SK-N-SH (cell line): Measurements from ENCODE around the gene DNAH14. TPM values are rescaled to one million over a fixed set of nuclear protein-coding genes. Genes with fewer than 3 reads are reported as not detected.

Experiments
- CTCF ChIA-PET: fragments of 300-600, 350-600 bp; formaldehyde crosslinking; extraction: SDS; loops from one replicate; lab custom pipeline; 2021; lab: Yijun Ruan, JAX
- POLR2A ChIA-PET: fragments of 350-600 bp; sonication (Branson Sonifier 250); formaldehyde crosslinking; extraction: SDS; loops from one replicate; lab custom pipeline; 2020; ENCODE audit warnings: antibody characterized with exemption, inconsistent platforms; lab: Yijun Ruan, JAX
- DNase-seq: peaks from one replicate; pipeline ENCODE4 v3.0.0; 2012
- H2AFZ ChIP-seq: fragments of 200-600 bp; sonication (generic); 2 replicates; pipeline ENCODE4 v1.8.1; 2016; ENCODE audit warnings: antibody characterized with exemption, mild to moderate bottlenecking, low read depth
- H3F3A ChIP-seq: fragments of 200-600 bp; sonication (generic); replicated peaks from 2 replicates; pipeline ENCODE3; 2016; ENCODE audit warnings: antibody characterized with exemption, mild to moderate bottlenecking; ENCODE audit not compliant: insufficient read depth
- H3K27ac ChIP-seq, 2 experiments: fragments of 200-500 bp in 1 of 2; fragments of 200-600 bp in 1 of 2; sonication (Bioruptor generic) in 1 of 2; sonication (generic), shearing (Covaris generic) in 1 of 2; 2 replicates each; pipeline versions ENCODE4 v1.5.1 to v1.6.1; 2014 to 2016; ENCODE audit warnings: low read depth in 2 of 2, inconsistent platforms in 1 of 2, low read length in 1 of 2, mild to moderate bottlenecking in 1 of 2, mixed read lengths in 1 of 2
- H3K27me3 ChIP-seq: fragments of 200-600 bp; sonication (generic), shearing (Covaris generic); 2 replicates; pipeline ENCODE4 v1.6.1; 2016; ENCODE audit warnings: mixed run types; ENCODE audit not compliant: insufficient read depth
- H3K36me3 ChIP-seq, 2 experiments: fragments of 200-500 bp in 1 of 2; fragments of 200-600 bp in 1 of 2; sonication (Bioruptor generic) in 1 of 2; sonication (generic) in 1 of 2; replicated peaks in 1 of 2; 2 replicates each; pipeline versions ENCODE3 to v1.5.1; 2014 to 2016; ENCODE audit warnings: low read length in 1 of 2, mild to moderate bottlenecking in 1 of 2; ENCODE audit not compliant: insufficient read depth in 2 of 2, control insufficient read depth in 1 of 2
- H3K4me1 ChIP-seq, 2 experiments: fragments of 200-500 bp in 1 of 2; fragments of 200-600 bp in 1 of 2; sonication (Bioruptor generic) in 1 of 2; sonication (generic), shearing (Covaris generic) in 1 of 2; 2 replicates each; pipeline versions ENCODE4 v1.5.1 to v1.6.1; 2014 to 2016; ENCODE audit warnings: low read depth in 1 of 2, low read length in 1 of 2, mixed run types in 1 of 2; ENCODE audit not compliant: insufficient read depth in 2 of 2, control insufficient read depth in 1 of 2
- H3K4me2 ChIP-seq: fragments of 200-600 bp; sonication (generic), shearing (Covaris generic); 2 replicates; pipeline ENCODE4 v1.6.1; 2017; ENCODE audit warnings: mixed run types
- H3K4me3 ChIP-seq, 2 experiments: fragments of 200-500 bp in 1 of 2; fragments of 200-600 bp in 1 of 2; sonication (Bioruptor generic) in 1 of 2; sonication (generic), shearing (Covaris generic) in 1 of 2; 2 replicates each; pipeline versions ENCODE4 v1.5.1 to v1.8.1; 2014 to 2016; ENCODE audit warnings: low read depth in 2 of 2, inconsistent platforms in 1 of 2, low read length in 1 of 2, mild to moderate bottlenecking in 1 of 2, mixed read lengths in 1 of 2, moderate library complexity in 1 of 2
- H3K79me2 ChIP-seq: fragments of 200-600 bp; sonication (generic); 2 replicates; pipeline ENCODE4 v1.8.1; 2017; ENCODE audit warnings: mild to moderate bottlenecking; ENCODE audit not compliant: insufficient read depth
- H3K9ac ChIP-seq: fragments of 200-600 bp; sonication (generic); 2 replicates; pipeline ENCODE4 v1.6.1; 2017; ENCODE audit warnings: mixed run types
- H3K9me2 ChIP-seq: fragments of 200-600 bp; sonication (generic); 2 replicates; pipeline ENCODE4 v1.6.1; 2017; ENCODE audit warnings: mixed run types
- H3K9me3 ChIP-seq: fragments of 200-600 bp; sonication (generic); 2 replicates; pipeline ENCODE4 v1.6.1; 2017; ENCODE audit warnings: mixed run types, mild to moderate bottlenecking, moderate library complexity
- H4K20me1 ChIP-seq: fragments of 200-600 bp; sonication (generic); 2 replicates; pipeline ENCODE4 v1.6.1; 2017; ENCODE audit warnings: mild to moderate bottlenecking, mixed run types; ENCODE audit not compliant: insufficient read depth
- ELF1 ChIP-seq: IDR thresholded peaks from 2 replicates; pipeline ENCODE4 v1.4.0; 2012
- EZH2phosphoT487 ChIP-seq: fragments of 200-600 bp; sonication (generic); IDR thresholded peaks from 2 replicates; pipeline ENCODE4 v1.6.1; 2017; ENCODE audit warnings: low read depth, mixed run types, mild to moderate bottlenecking, antibody characterized with exemption, moderate library complexity, borderline replicate concordance
- FOSL2 ChIP-seq: IDR thresholded peaks from 2 replicates; pipeline ENCODE4 v1.4.0; 2012; ENCODE audit warnings: low read depth, mild to moderate bottlenecking, moderate library complexity, borderline replicate concordance
- FOXJ3 ChIP-seq: sonication (generic); formaldehyde crosslinking; IDR thresholded peaks from 2 replicates; pipeline ENCODE4 v1.5.1; 2020; ENCODE audit warnings: mild to moderate bottlenecking, missing genetic modification reagents
- FOXM1 ChIP-seq: IDR thresholded peaks from 2 replicates; pipeline ENCODE4 v1.4.0; 2012; ENCODE audit warnings: low read depth, mild to moderate bottlenecking
- GABPA ChIP-seq: IDR thresholded peaks from 2 replicates; pipeline ENCODE4 v1.4.0; 2012; ENCODE audit warnings: low read depth, mild to moderate bottlenecking
- IRF3 ChIP-seq: fragments of 150-350 bp; IDR thresholded peaks from 2 replicates; pipeline ENCODE4 v1.6.1; 2016; ENCODE audit warnings: mild to moderate bottlenecking, low read depth, low read length
- JUND ChIP-seq: IDR thresholded peaks from 2 replicates; pipeline ENCODE4 v1.4.0; 2012
- MAX ChIP-seq: IDR thresholded peaks from 2 replicates; pipeline ENCODE4 v1.4.0; 2012; ENCODE audit warnings: low read depth
- MXI1 ChIP-seq: IDR thresholded peaks from 2 replicates; pipeline ENCODE4 v1.6.1; 2012; ENCODE audit warnings: mild to moderate bottlenecking, low read depth, low read length, improper control_type of control experiment
- PBX3 ChIP-seq: IDR thresholded peaks from 2 replicates; pipeline ENCODE4; 2012
- POLR2AphosphoS5 ChIP-seq: IDR thresholded peaks from 2 replicates; pipeline ENCODE4 v1.6.1; 2012; ENCODE audit warnings: low read depth, low read length
- RCOR1 ChIP-seq: fragments of 150-350 bp; IDR thresholded peaks from 2 replicates; pipeline ENCODE4 v1.6.1; 2017; ENCODE audit warnings: antibody characterized with exemption, low read length
- RXRA ChIP-seq: IDR thresholded peaks from 2 replicates; pipeline ENCODE4 v1.4.0; 2012; ENCODE audit warnings: low read depth, mild to moderate bottlenecking, borderline replicate concordance
- SMC3 ChIP-seq: IDR thresholded peaks from 2 replicates; pipeline ENCODE4 v1.6.1; 2012; ENCODE audit warnings: low read depth, low read length, improper control_type of control experiment
- TCF12 ChIP-seq: IDR thresholded peaks from 2 replicates; pipeline ENCODE4 v1.4.0; 2012
- USF1 ChIP-seq: IDR thresholded peaks from 2 replicates; pipeline ENCODE4 v1.4.0; 2012; ENCODE audit warnings: low read depth, borderline replicate concordance
- YY1 ChIP-seq: IDR thresholded peaks from 2 replicates; pipeline ENCODE4 v1.4.0; 2012; ENCODE audit warnings: low read depth, mild to moderate bottlenecking
- ZBTB33 ChIP-seq: IDR thresholded peaks from 2 replicates; pipeline ENCODE4 v1.4.0; 2012; ENCODE audit warnings: low read depth, borderline replicate concordance
- WGBS: methylation state at CpG from one replicate; pipeline ENCODE4 v1.1.6; 2017; ENCODE audit warnings: low lambda C conversion rate; 5-methylcytosine and 5-hydroxymethylcytosine counted together
- polyA plus RNA-seq, 3 experiments: library from polyadenylated mRNA; depleted of rRNA; stranded (reverse); fragments of >200 nt; gene quantifications; 2 replicates each; pipeline ENCODE4 v1.2.3, GENCODE V29; 2012

DNAH14 gene
- polyA plus RNA-seq, 1 of the 3 experiments (the other 2 are of a cell fraction) = 8.0 TPM

GRCh38 chr1:224932607-224933249, 3.3 kb downstream of the DNAH14 start:
- Histone ChIP-seq H3K4me3 (no peak overlapping the region), H3K9ac (no peak overlapping the region), H3K79me2 (peaks cover 35% of the 10 kb centered on the region; the same call in 1 of the 2 replicates), H3K36me3 (peaks cover 0 to 14% of the 10 kb centered on the region in 2 experiments), H2AFZ (no peak overlapping the region), H3K9me2 (no peaks in the 10 kb centered on the region), H3K4me1 (peaks cover 0 to 2% of the 10 kb centered on the region in 2 experiments; a peak in 1 of 4 replicates), H3K4me2 (no peak overlapping the region), H3K27me3 (no peaks in the 10 kb centered on the region), H3K9me3 (peaks cover 39% of the 10 kb centered on the region), H3F3A (peaks cover 11% of the 10 kb centered on the region), H3K27ac (no peak overlapping the region)
- no peak for DNase-seq
- CTCF ChIA-PET = no interaction called here
- 73% methylated on average over 1 of the region's 1 CpG for WGBS
- TF ChIP-seq FOXM1 = no peak
- TF ChIP-seq TCF12 = no peak
- TF ChIP-seq IRF3 = no peak
- TF ChIP-seq SMC3 = no peak
- TF ChIP-seq JUND = no peak
- no peak for TF ChIP-seq MAX
- TF ChIP-seq FOSL2 = no peak
- no peak for TF ChIP-seq RXRA
- TF ChIP-seq USF1 = no peak
- no peak for TF ChIP-seq EZH2phosphoT487
- TF ChIP-seq FOXJ3 (CRISPR knock-in tag) = no peak
- no peak for TF ChIP-seq GABPA
- TF ChIP-seq MXI1 = no peak
- TF ChIP-seq ELF1 = no peak
- no peak for TF ChIP-seq ZBTB33
- TF ChIP-seq RCOR1 = no peak
- no peak for TF ChIP-seq YY1
- no peak for TF ChIP-seq PBX3
- TF ChIP-seq POLR2AphosphoS5 = no peak
- TF ChIP-seq, all 33 proteins: peak for 0
- POLR2A ChIA-PET = no interaction called here
- H4K20me1 ChIP-seq = no peaks in the 10 kb centered on the region
